Measurements from ENCODE around the gene MAVS. TPM values are rescaled to one million over a fixed set of nuclear protein-coding genes. Genes with fewer than 3 reads are reported as not detected.

Gene MAVS
- polyA plus RNA-seq, 1 of the 3 experiments (the other 2 are of a cell fraction) = 9.1 TPM

GRCh38 chr20:3804254-3804751 is 42.3 kb upstream of the MAVS start:
- H3K9ac ChIP-seq = no peak overlapping the region
- DNase-seq = no peak
- H3K27me3 ChIP-seq (ENCODE audit: insufficient read depth) = no peaks in the 10 kb centered on the region
- TF ChIP-seq, protein P1, sequence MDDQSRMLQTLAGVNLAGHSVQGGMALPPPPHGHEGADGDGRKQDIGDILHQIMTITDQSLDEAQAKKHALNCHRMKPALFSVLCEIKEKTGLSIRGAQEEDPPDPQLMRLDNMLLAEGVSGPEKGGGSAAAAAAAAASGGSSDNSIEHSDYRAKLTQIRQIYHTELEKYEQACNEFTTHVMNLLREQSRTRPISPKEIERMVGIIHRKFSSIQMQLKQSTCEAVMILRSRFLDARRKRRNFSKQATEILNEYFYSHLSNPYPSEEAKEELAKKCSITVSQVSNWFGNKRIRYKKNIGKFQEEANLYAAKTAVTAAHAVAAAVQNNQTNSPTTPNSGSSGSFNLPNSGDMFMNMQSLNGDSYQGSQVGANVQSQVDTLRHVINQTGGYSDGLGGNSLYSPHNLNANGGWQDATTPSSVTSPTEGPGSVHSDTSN (IDR thresholded peaks at IDR 0.05) = no peak
- no peak for TF ChIP-seq ELF1 (IDR thresholded peaks at IDR 0.05)
- TF ChIP-seq FOXJ3 (CRISPR knock-in tag; IDR thresholded peaks at IDR 0.05) = no peak
- TF ChIP-seq ZBTB33 (IDR thresholded peaks at IDR 0.05; ENCODE audit: borderline replicate concordance, low read depth) = no peak
- TF ChIP-seq GATA2 (CRISPR knock-in tag; IDR thresholded peaks at IDR 0.05) = no peak
- no peak for TF ChIP-seq YY1 (IDR thresholded peaks at IDR 0.05; ENCODE audit: low read depth)
- no peak for TF ChIP-seq CHD2 (IDR thresholded peaks at IDR 0.05; ENCODE audit: low read length, partially characterized antibody)
- TF ChIP-seq TCF12 (IDR thresholded peaks at IDR 0.05) = no peak
- no peak for TF ChIP-seq JUND (IDR thresholded peaks at IDR 0.05)
- no peak for TF ChIP-seq USF2 (IDR thresholded peaks at IDR 0.05; ENCODE audit: borderline replicate concordance, low read depth, low read length)
- TF ChIP-seq MEF2A (IDR thresholded peaks at IDR 0.05; ENCODE audit: borderline replicate concordance, low read depth) = no peak
- TF ChIP-seq REST (IDR thresholded peaks at IDR 0.05; ENCODE audit: low read depth, low read length) = no peak
- TF ChIP-seq FOSL2 (IDR thresholded peaks at IDR 0.05; ENCODE audit: borderline replicate concordance, low read depth) = no peak
- H3K4me3 ChIP-seq (ENCODE audit: low read depth in 2 of 2, low read length in 1 of 2) = no peak overlapping the region
- no peaks in the 10 kb centered on the region for H3K9me3 ChIP-seq
- H3K36me3 ChIP-seq (replicated peaks in 1 of 2; ENCODE audit: control insufficient read depth in 1 of 2, insufficient read depth in 2 of 2, low read length in 1 of 2) = peaks cover 14 to 36% of the 10 kb centered on the region in 2 experiments
- peaks cover 31 to 32% of the 10 kb centered on the region in 2 experiments; a peak in 3 of 4 replicates for H3K4me1 ChIP-seq (ENCODE audit: control insufficient read depth in 1 of 2, insufficient read depth in 2 of 2, low read depth in 1 of 2, low read length in 1 of 2)
- H3K79me2 ChIP-seq (ENCODE audit: insufficient read depth) = peaks cover 21% of the 10 kb centered on the region; the same call in 1 of the 2 replicates
- 92% methylated on average over 11 of the region's 11 CpGs for WGBS (ENCODE audit: low lambda C conversion rate)
- no peaks in the 10 kb centered on the region for H3K9me2 ChIP-seq
- POLR2A ChIA-PET = interaction anchor here (0.9 kb wide), 1 partner anchor 14 kb away, joined by 5 read pairs; no protein-coding TSS in a partner anchor
- no peak overlapping the region for H3K27ac ChIP-seq (ENCODE audit: low read depth in 2 of 2, low read length in 1 of 2)
- CTCF ChIA-PET = interaction anchor here (0.6 to 1.0 kb wide), 2 partner anchors 9 to 18 kb away, joined by 3 to 4 read pairs; partner anchors contain the start of gene CENPB
- no peak overlapping the region for H2AFZ ChIP-seq (ENCODE audit: low read depth)
- H3K4me2 ChIP-seq = no peak overlapping the region
- peaks cover 43% of the 10 kb centered on the region for H3F3A ChIP-seq (replicated peaks; ENCODE audit: insufficient read depth)
- H4K20me1 ChIP-seq (ENCODE audit: insufficient read depth) = no peaks in the 10 kb centered on the region

Measured in SK-N-SH (cell line).